ENCODE results near the gene FBN1.

The FBN1 gene

GRCh38 chr15:48617619-48618018, 27.9 kb downstream of the FBN1 start:
- no peak for DNase-seq

GRCh38 chr15:48616216-48616615, 29.3 kb downstream of the FBN1 start:
- DNase-seq: no peak

- no peak for DNase-seq
These were observed 31.5 kb downstream of the FBN1 start for GRCh38 chr15:48614051-48614450.

- no peak for DNase-seq
These were observed 36.0 kb downstream of the FBN1 start for GRCh38 chr15:48609486-48609885.

GRCh38 chr15:48607846-48608245, 37.7 kb downstream of the FBN1 start:
- no peak for DNase-seq

GRCh38 chr15:48604567-48604966, 40.9 kb downstream of the FBN1 start:
- DNase-seq: no peak

GRCh38 chr15:48603922-48604321, 41.6 kb downstream of the FBN1 start:
- DNase-seq: no peak

- no peak for DNase-seq
These were observed 42.4 kb downstream of the FBN1 start for GRCh38 chr15:48603123-48603500.

GRCh38 chr15:48602358-48603122, 43.0 kb downstream of the FBN1 start:
- no peak for DNase-seq

- no peak for DNase-seq
These were observed 44.4 kb downstream of the FBN1 start for GRCh38 chr15:48601095-48601494.

- no peak for DNase-seq
These were observed 48.7 kb downstream of the FBN1 start for GRCh38 chr15:48596841-48597240.

- DNase-seq: no peak
These were observed 49.1 kb downstream of the FBN1 start for GRCh38 chr15:48596415-48596814.

- DNase-seq: no peak
These were observed 49.5 kb downstream of the FBN1 start for GRCh38 chr15:48595981-48596380.

- DNase-seq: no peak
These were observed 52.6 kb downstream of the FBN1 start for GRCh38 chr15:48592933-48593332.

GRCh38 chr15:48592221-48592731, 53.2 kb downstream of the FBN1 start:
- no peak for DNase-seq

- DNase-seq: no peak
These were observed 54.8 kb downstream of the FBN1 start for GRCh38 chr15:48590723-48591122.

GRCh38 chr15:48584812-48585563, 60.5 kb downstream of the FBN1 start:
- DNase-seq: no peak

GRCh38 chr15:48584090-48584811, 61.3 kb downstream of the FBN1 start:
- no peak for DNase-seq

GRCh38 chr15:48582452-48583247, 62.9 kb downstream of the FBN1 start:
- no peak for DNase-seq

GRCh38 chr15:48581219-48581618, 64.3 kb downstream of the FBN1 start:
- no peak for DNase-seq

- no peak for DNase-seq
These were observed 64.8 kb downstream of the FBN1 start for GRCh38 chr15:48580736-48581135.

GRCh38 chr15:48579945-48580671, 65.4 kb downstream of the FBN1 start:
- DNase-seq: no peak
